HepG2 (cell line): ENCODE measurements around the gene SEMA3F. TPM values are rescaled to one million over a fixed set of nuclear protein-coding genes. Genes with fewer than 3 reads are reported as not detected.
A peak's percentile ranks its signal among the peaks of the same experiment; 100 is the strongest.

Experiments
- ATF1 ChIP-seq: IDR thresholded peaks from 2 replicates; pipeline ENCODE4 v1.6.1; 2016; ENCODE audit warnings: mild to moderate bottlenecking, control low read depth
- GPN1 ChIP-seq: sonication (generic); formaldehyde crosslinking; IDR thresholded peaks from 2 replicates; pipeline ENCODE4 v1.5.1; 2020; ENCODE audit warnings: missing genetic modification reagents, borderline replicate concordance
- HNRNPL ChIP-seq: fragments of 200-400 bp; formaldehyde crosslinking; IDR thresholded peaks from 2 replicates; pipeline ENCODE4 v1.6.1; 2017; ENCODE audit warnings: mild to moderate bottlenecking, low read depth, low read length
- NCOA1 ChIP-seq: sonication (generic); formaldehyde crosslinking; IDR thresholded peaks from 2 replicates; pipeline ENCODE4 v1.9.0; 2021; ENCODE audit warnings: missing genetic modification reagents
- NFE2 ChIP-seq: sonication (generic); formaldehyde crosslinking; IDR thresholded peaks from 2 replicates; pipeline ENCODE4 v1.4.0; 2020; ENCODE audit warnings: missing genetic modification reagents
- NPAS2 ChIP-seq: sonication (generic); formaldehyde crosslinking; IDR thresholded peaks from 2 replicates; pipeline ENCODE4 v1.8.0; 2022; ENCODE audit warnings: mild to moderate bottlenecking, missing genetic modification reagents, borderline replicate concordance
- XBP1 ChIP-seq: sonication (generic); formaldehyde crosslinking; IDR thresholded peaks from 2 replicates; pipeline ENCODE4 v1.5.0; 2020; ENCODE audit warnings: missing genetic modification reagents
- ZNF317 ChIP-seq: sonication (generic); formaldehyde crosslinking; IDR thresholded peaks from 2 replicates; pipeline ENCODE4 v1.5.0; 2020; ENCODE audit warnings: mild to moderate bottlenecking, missing genetic modification reagents
- ZNF329 ChIP-seq: sonication (generic); formaldehyde crosslinking; IDR thresholded peaks from 2 replicates; pipeline ENCODE4 v1.9.0; 2021; ENCODE audit warnings: low read depth, mild to moderate bottlenecking, missing genetic modification reagents
- ZNF337 ChIP-seq: sonication (generic); formaldehyde crosslinking; IDR thresholded peaks from 2 replicates; pipeline ENCODE4 v1.5.1; 2020; ENCODE audit warnings: missing genetic modification reagents, low read depth, mild to moderate bottlenecking, borderline replicate concordance
- ZNF343 ChIP-seq: sonication (generic); formaldehyde crosslinking; IDR thresholded peaks from 2 replicates; pipeline ENCODE4 v1.4.0; 2020; ENCODE audit warnings: mild to moderate bottlenecking, missing genetic modification reagents
- ZNF577 ChIP-seq: sonication (generic); formaldehyde crosslinking; IDR thresholded peaks from 2 replicates; pipeline ENCODE4 v1.4.0; 2020; ENCODE audit warnings: mild to moderate bottlenecking, low read depth, missing genetic modification reagents, borderline replicate concordance
- ZNF672 ChIP-seq: sonication (generic); formaldehyde crosslinking; IDR thresholded peaks from 2 replicates; pipeline ENCODE4 v1.8.1; 2022; ENCODE audit warnings: missing genetic modification reagents
- ZSCAN30 ChIP-seq: sonication (generic); formaldehyde crosslinking; IDR thresholded peaks from 2 replicates; pipeline ENCODE4 v1.5.0; 2020; ENCODE audit warnings: mild to moderate bottlenecking, missing genetic modification reagents
- polyA plus RNA-seq, 8 experiments: library from polyadenylated mRNA; depleted of rRNA in 3 of 8; stranded (reverse) in 7 of 8; unstranded in 1 of 8; fragments of >200 nt; fragmentation: Illumina TruSeq in 4 of 8; extraction: Trizol in 4 of 8; gene quantifications; 2 replicates each; pipeline versions ENCODE4 v1.2.1 to v1.2.3, GENCODE V29; 2011 to 2016; ENCODE audit warnings: low read depth in 4 of 8, missing spikeins in 1 of 8, mixed read lengths in 1 of 8; ENCODE audit not compliant: insufficient read depth in 1 of 8
- total RNA-seq, 5 experiments: library from RNA; depleted of rRNA; stranded (reverse); fragments of >200 nt; fragmentation: Illumina TruSeq; extraction: Trizol; gene quantifications; 2 replicates each; pipeline ENCODE4 v1.2.3, GENCODE V29; 2016; ENCODE audit warnings: low read depth in 1 of 5
- TF ChIP-seq, protein P1 (sequence below), 2 experiments: IDR thresholded peaks; 2 replicates each; pipeline ENCODE4 v1.6.1; 2011 to 2012; ENCODE audit warnings: low read length in 2 of 2, borderline replicate concordance in 1 of 2, low read depth in 1 of 2, mild to moderate bottlenecking in 1 of 2, moderate library complexity in 1 of 2
- TF ChIP-seq, protein P2 (sequence below): sonication (generic); formaldehyde crosslinking; IDR thresholded peaks from 2 replicates; pipeline ENCODE4 v1.4.0; 2020; ENCODE audit warnings: missing genetic modification reagents, mild to moderate bottlenecking, borderline replicate concordance
- TF ChIP-seq, protein P3 (sequence below): sonication (generic); formaldehyde crosslinking; IDR thresholded peaks from 2 replicates; pipeline ENCODE4 v1.4.0; 2020; ENCODE audit warnings: missing genetic modification reagents
- TF ChIP-seq, protein P4 (sequence below): sonication (generic); formaldehyde crosslinking; IDR thresholded peaks from 2 replicates; pipeline ENCODE4 v1.9.0; 2022; ENCODE audit warnings: missing genetic modification reagents, mild to moderate bottlenecking, borderline replicate concordance
- TF ChIP-seq, protein P5 (sequence below): sonication (generic); formaldehyde crosslinking; IDR thresholded peaks from 2 replicates; pipeline ENCODE4 v1.5.1; 2020; ENCODE audit warnings: mild to moderate bottlenecking, moderate library complexity, missing genetic modification reagents

Gene SEMA3F
- total and polyA plus RNA-seq, 2 of the 13 experiments (the other 11 are each of a cell fraction or from before 2014, with no cell fraction given) = 7.6 to 17.2 TPM

DNA sequence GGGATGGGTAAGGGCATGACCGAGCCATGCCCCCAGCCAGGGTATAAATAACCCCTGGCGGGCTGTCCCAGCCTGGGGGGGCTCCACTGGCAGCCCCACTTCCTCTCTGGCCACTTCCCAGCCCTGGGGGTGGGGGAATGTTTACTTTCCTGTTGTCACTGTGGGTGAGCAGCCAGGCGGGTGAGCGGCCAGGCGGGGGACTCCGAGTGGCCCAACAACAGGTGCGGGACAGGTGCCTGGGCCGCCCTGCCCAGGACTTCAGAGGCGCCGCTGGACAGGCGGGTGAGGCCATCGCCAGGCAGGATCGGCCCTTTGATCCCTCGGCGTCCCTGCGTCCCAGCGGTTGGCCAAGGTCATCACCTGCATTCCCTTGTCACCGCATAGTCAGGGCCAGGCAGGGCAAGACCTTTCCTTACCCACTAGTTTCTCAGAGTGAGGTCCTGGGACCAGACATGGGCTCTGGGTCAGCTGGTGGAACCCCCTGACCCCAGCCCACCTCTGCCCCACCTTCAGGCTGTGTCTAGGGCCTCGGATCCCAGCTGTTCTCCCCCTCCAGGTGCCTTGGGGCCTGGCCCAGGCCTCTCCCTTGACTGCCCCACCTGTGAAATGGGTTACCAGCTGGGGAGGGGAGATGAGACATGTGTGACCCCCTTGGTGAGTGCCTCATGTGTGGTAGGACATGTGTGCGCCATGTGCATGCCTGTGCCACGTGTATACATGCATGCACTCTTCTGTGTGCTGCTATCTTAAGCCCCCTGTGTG, 16.6 kb downstream of the SEMA3F start (continued):
- TF ChIP-seq, protein P1, sequence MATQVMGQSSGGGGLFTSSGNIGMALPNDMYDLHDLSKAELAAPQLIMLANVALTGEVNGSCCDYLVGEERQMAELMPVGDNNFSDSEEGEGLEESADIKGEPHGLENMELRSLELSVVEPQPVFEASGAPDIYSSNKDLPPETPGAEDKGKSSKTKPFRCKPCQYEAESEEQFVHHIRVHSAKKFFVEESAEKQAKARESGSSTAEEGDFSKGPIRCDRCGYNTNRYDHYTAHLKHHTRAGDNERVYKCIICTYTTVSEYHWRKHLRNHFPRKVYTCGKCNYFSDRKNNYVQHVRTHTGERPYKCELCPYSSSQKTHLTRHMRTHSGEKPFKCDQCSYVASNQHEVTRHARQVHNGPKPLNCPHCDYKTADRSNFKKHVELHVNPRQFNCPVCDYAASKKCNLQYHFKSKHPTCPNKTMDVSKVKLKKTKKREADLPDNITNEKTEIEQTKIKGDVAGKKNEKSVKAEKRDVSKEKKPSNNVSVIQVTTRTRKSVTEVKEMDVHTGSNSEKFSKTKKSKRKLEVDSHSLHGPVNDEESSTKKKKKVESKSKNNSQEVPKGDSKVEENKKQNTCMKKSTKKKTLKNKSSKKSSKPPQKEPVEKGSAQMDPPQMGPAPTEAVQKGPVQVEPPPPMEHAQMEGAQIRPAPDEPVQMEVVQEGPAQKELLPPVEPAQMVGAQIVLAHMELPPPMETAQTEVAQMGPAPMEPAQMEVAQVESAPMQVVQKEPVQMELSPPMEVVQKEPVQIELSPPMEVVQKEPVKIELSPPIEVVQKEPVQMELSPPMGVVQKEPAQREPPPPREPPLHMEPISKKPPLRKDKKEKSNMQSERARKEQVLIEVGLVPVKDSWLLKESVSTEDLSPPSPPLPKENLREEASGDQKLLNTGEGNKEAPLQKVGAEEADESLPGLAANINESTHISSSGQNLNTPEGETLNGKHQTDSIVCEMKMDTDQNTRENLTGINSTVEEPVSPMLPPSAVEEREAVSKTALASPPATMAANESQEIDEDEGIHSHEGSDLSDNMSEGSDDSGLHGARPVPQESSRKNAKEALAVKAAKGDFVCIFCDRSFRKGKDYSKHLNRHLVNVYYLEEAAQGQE (IDR thresholded peaks at IDR 0.05; ENCODE audit: borderline replicate concordance in 1 of 2, low read depth in 1 of 2, low read length in 2 of 2) = peak in 1 of 2 experiments; percentile 50; a peak in 1 of 4 replicates
- TF ChIP-seq, protein P2, sequence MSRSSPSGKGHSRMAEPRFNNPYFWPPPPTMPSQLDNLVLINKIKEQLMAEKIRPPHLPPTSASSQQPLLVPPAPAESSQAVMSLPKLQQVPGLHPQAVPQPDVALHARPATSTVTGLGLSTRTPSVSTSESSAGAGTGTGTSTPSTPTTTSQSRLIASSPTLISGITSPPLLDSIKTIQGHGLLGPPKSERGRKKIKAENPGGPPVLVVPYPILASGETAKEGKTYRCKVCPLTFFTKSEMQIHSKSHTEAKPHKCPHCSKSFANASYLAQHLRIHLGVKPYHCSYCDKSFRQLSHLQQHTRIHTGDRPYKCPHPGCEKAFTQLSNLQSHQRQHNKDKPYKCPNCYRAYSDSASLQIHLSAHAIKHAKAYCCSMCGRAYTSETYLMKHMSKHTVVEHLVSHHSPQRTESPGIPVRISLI = peak; percentile 64; the same call in 1 of the 2 replicates
- TF ChIP-seq, protein P3, sequence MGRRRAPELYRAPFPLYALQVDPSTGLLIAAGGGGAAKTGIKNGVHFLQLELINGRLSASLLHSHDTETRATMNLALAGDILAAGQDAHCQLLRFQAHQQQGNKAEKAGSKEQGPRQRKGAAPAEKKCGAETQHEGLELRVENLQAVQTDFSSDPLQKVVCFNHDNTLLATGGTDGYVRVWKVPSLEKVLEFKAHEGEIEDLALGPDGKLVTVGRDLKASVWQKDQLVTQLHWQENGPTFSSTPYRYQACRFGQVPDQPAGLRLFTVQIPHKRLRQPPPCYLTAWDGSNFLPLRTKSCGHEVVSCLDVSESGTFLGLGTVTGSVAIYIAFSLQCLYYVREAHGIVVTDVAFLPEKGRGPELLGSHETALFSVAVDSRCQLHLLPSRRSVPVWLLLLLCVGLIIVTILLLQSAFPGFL (CRISPR knock-in tag) = no peak
- TF ChIP-seq, protein P4, sequence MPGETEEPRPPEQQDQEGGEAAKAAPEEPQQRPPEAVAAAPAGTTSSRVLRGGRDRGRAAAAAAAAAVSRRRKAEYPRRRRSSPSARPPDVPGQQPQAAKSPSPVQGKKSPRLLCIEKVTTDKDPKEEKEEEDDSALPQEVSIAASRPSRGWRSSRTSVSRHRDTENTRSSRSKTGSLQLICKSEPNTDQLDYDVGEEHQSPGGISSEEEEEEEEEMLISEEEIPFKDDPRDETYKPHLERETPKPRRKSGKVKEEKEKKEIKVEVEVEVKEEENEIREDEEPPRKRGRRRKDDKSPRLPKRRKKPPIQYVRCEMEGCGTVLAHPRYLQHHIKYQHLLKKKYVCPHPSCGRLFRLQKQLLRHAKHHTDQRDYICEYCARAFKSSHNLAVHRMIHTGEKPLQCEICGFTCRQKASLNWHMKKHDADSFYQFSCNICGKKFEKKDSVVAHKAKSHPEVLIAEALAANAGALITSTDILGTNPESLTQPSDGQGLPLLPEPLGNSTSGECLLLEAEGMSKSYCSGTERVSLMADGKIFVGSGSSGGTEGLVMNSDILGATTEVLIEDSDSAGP (CRISPR knock-in tag) = peak; percentile 94
- TF ChIP-seq ZNF577 (CRISPR knock-in tag) (no peak), GPN1 (CRISPR knock-in tag) (0 out of 2 replicates have a peak, but pooled peaks have one; percentile 33), ZSCAN30 (CRISPR knock-in tag) (no peak), ZNF317 (peak; percentile 84), XBP1 (no peak), ZNF329 (CRISPR knock-in tag) (peak; percentile 87; the same call in 1 of the 2 replicates), ZNF337 (CRISPR knock-in tag) (peak; percentile 81; the same call in 1 of the 2 replicates), ZNF672 (no peak), NCOA1 (CRISPR knock-in tag) (peak; percentile 82), ATF1 (CRISPR knock-in tag) (no peak), HNRNPL (peak; percentile 100), NPAS2 (CRISPR knock-in tag) (no peak), NFE2 (CRISPR knock-in tag) (0 out of 2 replicates have a peak, but pooled peaks have one; percentile 25), ZNF343 (CRISPR knock-in tag) (peak; percentile 86; the same call in 1 of the 2 replicates)
- TF ChIP-seq, protein P5, sequence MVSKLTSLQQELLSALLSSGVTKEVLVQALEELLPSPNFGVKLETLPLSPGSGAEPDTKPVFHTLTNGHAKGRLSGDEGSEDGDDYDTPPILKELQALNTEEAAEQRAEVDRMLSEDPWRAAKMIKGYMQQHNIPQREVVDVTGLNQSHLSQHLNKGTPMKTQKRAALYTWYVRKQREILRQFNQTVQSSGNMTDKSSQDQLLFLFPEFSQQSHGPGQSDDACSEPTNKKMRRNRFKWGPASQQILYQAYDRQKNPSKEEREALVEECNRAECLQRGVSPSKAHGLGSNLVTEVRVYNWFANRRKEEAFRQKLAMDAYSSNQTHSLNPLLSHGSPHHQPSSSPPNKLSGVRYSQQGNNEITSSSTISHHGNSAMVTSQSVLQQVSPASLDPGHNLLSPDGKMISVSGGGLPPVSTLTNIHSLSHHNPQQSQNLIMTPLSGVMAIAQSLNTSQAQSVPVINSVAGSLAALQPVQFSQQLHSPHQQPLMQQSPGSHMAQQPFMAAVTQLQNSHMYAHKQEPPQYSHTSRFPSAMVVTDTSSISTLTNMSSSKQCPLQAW (CRISPR knock-in tag) = peak; percentile 99
